ENCODE results near the gene FIG4. TPM values are rescaled to one million over a fixed set of nuclear protein-coding genes. Genes with fewer than 3 reads are reported as not detected.
"Not testable (repeated sequence)": the region's sequence is repeated elsewhere in the genome, so short reads cannot be mapped to it uniquely, and the experiment has no call there.

Gene FIG4
- total and polyA plus RNA-seq, 8 donors = 4.0 to 10.8 (median 6.1) TPM

DNA sequence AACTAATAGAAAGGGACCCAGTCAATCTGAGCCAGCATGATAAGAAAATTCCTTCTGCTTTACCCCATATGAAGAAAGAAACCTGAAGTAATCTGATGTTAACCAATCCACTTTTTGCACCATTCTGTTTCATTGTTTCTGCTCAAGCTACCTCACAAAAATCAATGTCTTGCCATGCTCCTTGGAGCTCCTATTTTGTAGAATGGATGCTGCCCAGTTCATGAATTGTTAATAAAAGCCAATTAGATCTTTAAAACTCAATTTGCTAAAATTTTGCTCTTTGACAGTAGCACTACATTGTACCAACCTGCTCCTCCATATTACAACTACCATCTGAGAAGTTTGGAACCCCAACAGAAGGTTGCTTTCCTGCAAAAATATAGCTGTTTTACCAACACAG lies 170.8 kb downstream of the FIG4 start:
- TF ChIP-seq, protein P1, sequence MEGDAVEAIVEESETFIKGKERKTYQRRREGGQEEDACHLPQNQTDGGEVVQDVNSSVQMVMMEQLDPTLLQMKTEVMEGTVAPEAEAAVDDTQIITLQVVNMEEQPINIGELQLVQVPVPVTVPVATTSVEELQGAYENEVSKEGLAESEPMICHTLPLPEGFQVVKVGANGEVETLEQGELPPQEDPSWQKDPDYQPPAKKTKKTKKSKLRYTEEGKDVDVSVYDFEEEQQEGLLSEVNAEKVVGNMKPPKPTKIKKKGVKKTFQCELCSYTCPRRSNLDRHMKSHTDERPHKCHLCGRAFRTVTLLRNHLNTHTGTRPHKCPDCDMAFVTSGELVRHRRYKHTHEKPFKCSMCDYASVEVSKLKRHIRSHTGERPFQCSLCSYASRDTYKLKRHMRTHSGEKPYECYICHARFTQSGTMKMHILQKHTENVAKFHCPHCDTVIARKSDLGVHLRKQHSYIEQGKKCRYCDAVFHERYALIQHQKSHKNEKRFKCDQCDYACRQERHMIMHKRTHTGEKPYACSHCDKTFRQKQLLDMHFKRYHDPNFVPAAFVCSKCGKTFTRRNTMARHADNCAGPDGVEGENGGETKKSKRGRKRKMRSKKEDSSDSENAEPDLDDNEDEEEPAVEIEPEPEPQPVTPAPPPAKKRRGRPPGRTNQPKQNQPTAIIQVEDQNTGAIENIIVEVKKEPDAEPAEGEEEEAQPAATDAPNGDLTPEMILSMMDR (IDR thresholded peaks at IDR 0.05) = no peak
- Histone ChIP-seq H3K36me3 (no peaks in the 10 kb centered on the region), H3K4me3 (no peak overlapping the region), H3K27ac (no peak overlapping the region), H3K27me3 (no peaks in the 10 kb centered on the region), H3K9me3 (no peaks in the 10 kb centered on the region), H3K4me1 (no peaks in the 10 kb centered on the region)
- intact Hi-C loops (cut with DNase I) = no loop called here
- ATAC-seq (no peak), FAIRE-seq (no peak), DNase-seq (no peak)

DNA sequence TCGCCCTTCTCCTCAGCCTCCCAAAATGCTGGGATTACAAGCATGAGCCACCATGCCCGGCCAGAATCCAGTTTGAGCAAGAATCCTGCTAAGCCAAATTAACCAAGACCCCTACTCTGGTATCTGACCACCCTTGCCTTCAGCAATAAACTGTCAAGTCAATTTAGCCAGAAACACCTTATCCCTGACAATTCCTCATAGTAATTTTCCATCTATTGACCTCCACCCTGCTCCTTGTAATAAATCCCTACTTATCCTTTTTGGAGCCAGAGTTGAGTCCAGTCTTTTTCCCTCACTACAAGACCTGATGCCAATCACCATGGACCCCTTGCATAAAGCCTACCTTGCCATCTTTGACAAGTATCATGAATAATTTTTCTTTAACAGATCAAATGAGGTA lies 173.0 kb downstream of the FIG4 start:
- no peak overlapping the region for H3K27ac ChIP-seq
- ATAC-seq = no peak
- no peaks in the 10 kb centered on the region for H3K9me3 ChIP-seq
- no peak for FAIRE-seq
- H3K36me3 ChIP-seq = no peaks in the 10 kb centered on the region
- intact Hi-C loops (cut with DNase I) = no loop called here
- WGBS, 2 donors = 76 to 91% methylated on average over 2 of the region's 2 CpGs
- no peaks in the 10 kb centered on the region for H3K4me1 ChIP-seq
- TF ChIP-seq, protein P1 (IDR thresholded peaks at IDR 0.05) = no peak
- DNase-seq = no peak
- H3K4me3 ChIP-seq = no peak overlapping the region
- H3K27me3 ChIP-seq = no peaks in the 10 kb centered on the region

DNA sequence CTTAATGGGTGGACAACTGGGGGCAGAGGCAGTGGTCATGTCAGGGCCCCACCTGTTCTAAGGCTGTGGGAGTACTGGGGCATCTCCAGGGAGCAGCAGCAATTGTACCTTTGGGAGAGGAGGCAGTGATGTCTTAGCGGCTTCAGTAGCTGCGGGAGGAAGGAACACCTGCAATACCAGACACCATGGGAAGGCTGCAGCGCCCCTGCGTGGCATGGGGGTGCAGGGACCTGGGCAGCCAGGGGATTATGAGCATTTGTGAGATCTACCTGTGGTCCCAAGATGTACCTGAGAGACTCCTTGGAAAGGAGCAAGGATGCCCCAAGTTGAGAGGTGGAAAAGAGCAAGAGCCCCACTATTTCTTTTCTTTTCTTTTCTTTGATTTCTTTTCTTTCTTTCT lies 174.9 kb downstream of the FIG4 start:
- TF ChIP-seq, protein P1 (IDR thresholded peaks at IDR 0.05) = no peak
- intact Hi-C loops (cut with DNase I) = no loop called here

DNA sequence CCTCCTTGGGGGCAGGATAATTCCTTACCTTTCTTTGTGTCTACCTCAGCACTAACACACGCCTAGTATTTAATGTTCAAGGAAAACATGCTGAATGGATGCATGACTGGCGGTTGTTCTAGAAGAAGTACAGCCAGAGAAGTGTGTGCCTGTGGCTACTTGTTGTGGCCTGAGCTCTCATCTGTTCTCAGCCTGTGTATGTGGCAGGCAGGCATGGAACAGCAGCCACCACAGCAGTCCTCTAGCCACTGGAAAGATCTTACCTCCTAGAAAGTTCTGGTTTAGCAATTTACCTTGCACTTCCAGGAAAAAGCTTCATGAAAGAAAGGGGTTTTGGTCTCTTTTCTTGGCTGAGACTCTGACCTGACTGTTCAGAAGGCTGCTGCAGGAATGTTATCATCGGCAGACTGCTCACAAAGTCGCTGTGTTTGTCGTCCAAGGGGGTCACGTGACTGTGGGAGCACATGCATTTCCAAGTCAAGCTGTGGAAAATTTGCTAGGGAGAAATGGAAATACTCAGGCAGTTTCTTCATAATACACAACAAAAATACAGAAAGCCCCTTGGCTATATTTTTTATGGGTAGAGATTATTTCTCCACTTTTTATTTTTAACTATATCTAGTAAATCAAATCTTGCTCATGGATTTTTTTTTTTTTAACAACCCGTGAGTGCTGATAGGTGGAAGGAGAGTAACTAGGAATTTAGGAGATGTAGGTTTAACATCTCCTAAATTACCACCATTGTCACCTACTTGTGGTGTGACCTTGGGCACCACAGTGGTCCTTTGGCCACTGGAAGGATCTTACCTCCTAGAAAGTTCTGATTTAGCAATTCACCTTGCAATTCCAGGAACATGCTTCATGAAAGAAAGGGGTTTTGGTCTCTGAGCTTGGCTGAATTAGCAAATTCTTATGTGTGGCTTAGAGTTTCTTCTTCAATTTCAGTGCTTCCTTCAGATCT lies 176.2 kb downstream of the FIG4 start:
- Histone ChIP-seq H3K27me3 (no peaks in the 10 kb centered on the region), H3K4me3 (no peak overlapping the region), H3K27ac (no peak overlapping the region), H3K4me1 (no peaks in the 10 kb centered on the region), H3K9me3 (no peaks in the 10 kb centered on the region), H3K36me3 (no peaks in the 10 kb centered on the region)
- intact Hi-C loops (cut with DNase I) = no loop called here
- TF ChIP-seq, protein P1 (IDR thresholded peaks at IDR 0.05) = no peak
- FAIRE-seq = no peak
- peak in 4 of 6 donors; percentile 28 to 75 (median 50) for DNase-seq
- peak; percentile 67 to 90 (median 84) for ATAC-seq
- 19 to 23% methylated on average over 7 of the region's 7 CpGs for WGBS, 2 donors

More for the DNA sequence above, 174.9 kb downstream of the FIG4 start:
- H3K4me3 ChIP-seq = no peak overlapping the region
- no peak for FAIRE-seq
- H3K27me3 ChIP-seq = no peaks in the 10 kb centered on the region
- no peaks in the 10 kb centered on the region for H3K36me3 ChIP-seq
- ATAC-seq = no peak
- H3K9me3 ChIP-seq = no peaks in the 10 kb centered on the region
- WGBS, 2 donors = 61 to 74% methylated on average over 4 of the region's 4 CpGs
- H3K4me1 ChIP-seq = no peaks in the 10 kb centered on the region
- DNase-seq = no peak
- no peak overlapping the region for H3K27ac ChIP-seq

DNA sequence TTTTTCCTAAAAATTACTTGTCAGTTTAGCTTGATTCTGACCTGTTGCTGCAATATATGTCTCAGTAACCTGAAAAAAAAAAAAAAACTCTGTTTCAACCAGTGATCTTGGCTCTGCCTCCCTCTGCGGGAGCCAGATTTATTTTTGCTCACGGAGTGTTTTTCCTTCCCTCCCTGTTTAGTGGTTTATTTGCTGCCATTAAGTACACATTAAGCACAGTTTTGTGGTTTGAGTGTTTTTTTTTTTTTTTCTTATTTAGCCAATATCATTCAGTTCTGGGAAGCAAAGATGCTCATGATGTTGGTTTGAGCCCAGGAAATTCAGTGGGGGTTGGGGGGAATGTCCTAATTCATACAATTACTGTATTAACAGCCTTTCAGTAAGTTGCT lies 176.9 kb downstream of the FIG4 start:
- peak in 3 of 4 donors; percentile 59 to 70 (median 69) for ATAC-seq
- no peak for FAIRE-seq
- Histone ChIP-seq H3K4me3 (no peak overlapping the region), H3K36me3 (no peaks in the 10 kb centered on the region), H3K9me3 (no peaks in the 10 kb centered on the region), H3K27ac (no peak overlapping the region), H3K4me1 (no peaks in the 10 kb centered on the region), H3K27me3 (no peaks in the 10 kb centered on the region)
- WGBS, 2 donors = 7 to 15% methylated on average over 2 of the region's 2 CpGs
- intact Hi-C loops (cut with DNase I) = no loop called here
- DNase-seq = no peak
- TF ChIP-seq, protein P1 (IDR thresholded peaks at IDR 0.05) = no peak

DNA sequence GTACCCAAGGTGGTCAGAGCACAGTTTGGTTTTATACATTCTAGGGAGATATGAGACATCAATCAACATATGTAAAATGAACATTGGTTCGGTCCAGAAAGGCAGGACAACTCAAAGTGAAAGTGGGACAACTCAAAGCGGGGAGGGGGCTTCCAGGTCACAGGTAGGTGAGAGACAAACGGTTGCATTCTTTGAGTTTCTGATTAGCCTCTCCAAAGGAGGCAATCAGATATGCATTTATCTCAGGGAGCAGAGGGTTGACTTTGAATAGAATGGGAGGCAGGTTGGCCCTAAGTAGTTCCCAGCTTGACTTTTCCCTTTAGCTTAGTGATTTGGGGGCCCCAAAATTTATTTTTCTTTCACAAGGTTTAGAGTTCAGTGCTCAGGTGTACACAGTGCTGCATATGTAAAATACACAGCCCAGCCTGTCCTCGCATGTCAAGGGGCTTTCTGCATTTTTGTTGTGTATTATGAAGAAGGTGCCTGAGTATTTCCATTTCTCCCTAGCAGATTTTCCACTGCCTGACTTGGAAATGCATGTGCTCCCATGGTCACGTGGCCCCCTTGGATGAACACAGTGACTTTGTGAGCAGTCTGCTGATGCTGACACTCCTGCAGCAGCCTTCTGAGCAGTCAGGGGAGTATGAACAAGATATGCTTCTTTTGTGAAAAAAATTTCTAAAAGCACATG lies 178.4 kb downstream of the FIG4 start:
- H3K27me3 ChIP-seq; DNase-seq; intact Hi-C loops (cut with DNase I); H3K4me1 ChIP-seq; H3K36me3 ChIP-seq; FAIRE-seq; H3K27ac ChIP-seq; H3K9me3 ChIP-seq; H3K4me3 ChIP-seq: not testable (repeated sequence)
- peak in 3 of 4 donors; percentile 18 to 57 (median 39) for ATAC-seq
- WGBS, 2 donors = 55 to 58% methylated on average over 5 of the region's 5 CpGs
